GM23338 (cell line): ENCODE results near the gene AOC3. TPM values are rescaled to one million over a fixed set of nuclear protein-coding genes. Genes with fewer than 3 reads are reported as not detected.

Source experiments
- ATAC-seq: fragments of 200-7000 bp; cut with Tn5 transposase; 3 replicates; pipeline ENCODE4 v1.9.1; 2020
- DNase-seq: peaks from one replicate; pipeline ENCODE4 v3.0.0-alpha.2; 2015; ENCODE audit warnings: low spot score
- H2AFZ ChIP-seq: fragments of 200-600 bp; sonication (generic); 2 replicates; pipeline ENCODE4 v1.8.0; 2016; ENCODE audit warnings: antibody characterized with exemption, mild to moderate bottlenecking, moderate library complexity
- H3F3A ChIP-seq: fragments of 200-600 bp; sonication (generic); replicated peaks from 2 replicates; pipeline ENCODE4 v1.8.0; 2017; ENCODE audit warnings: antibody characterized with exemption, mixed run types, low read depth
- H3K27ac ChIP-seq: fragments of 200-600 bp; sonication (generic); 2 replicates; pipeline ENCODE4 v1.6.1; 2016; ENCODE audit warnings: low read depth
- H3K27me3 ChIP-seq: fragments of 200-600 bp; sonication (generic); 2 replicates; pipeline ENCODE4 v1.8.0; 2016; ENCODE audit warnings: mild to moderate bottlenecking, mixed run types, moderate library complexity; ENCODE audit not compliant: insufficient read depth
- H3K36me3 ChIP-seq: fragments of 200-600 bp; sonication (generic); 2 replicates; pipeline ENCODE4 v1.8.0; 2016; ENCODE audit warnings: mild to moderate bottlenecking; ENCODE audit not compliant: insufficient read depth
- H3K4me1 ChIP-seq: fragments of 200-600 bp; sonication (generic); 2 replicates; pipeline ENCODE4 v1.8.0; 2016; ENCODE audit warnings: mild to moderate bottlenecking, moderate library complexity; ENCODE audit not compliant: insufficient read depth
- H3K4me2 ChIP-seq: fragments of 200-600 bp; sonication (generic); 2 replicates; pipeline ENCODE4 v1.7.1; 2017; ENCODE audit warnings: mixed run types
- H3K4me3 ChIP-seq: fragments of 200-600 bp; sonication (generic); 2 replicates; pipeline ENCODE4 v1.6.1; 2016; ENCODE audit warnings: mixed run types
- H3K79me2 ChIP-seq: fragments of 200-600 bp; sonication (generic); replicated peaks from 2 replicates; pipeline ENCODE4 v1.8.0; 2017; ENCODE audit warnings: mild to moderate bottlenecking; ENCODE audit not compliant: insufficient read depth
- H3K9me2 ChIP-seq: fragments of 200-600 bp; sonication (generic); 2 replicates; pipeline ENCODE4 v1.8.0; 2017; ENCODE audit not compliant: insufficient read depth
- H4K20me1 ChIP-seq: fragments of 200-600 bp; sonication (generic); replicated peaks from 2 replicates; pipeline ENCODE4 v1.8.0; 2017; ENCODE audit warnings: mild to moderate bottlenecking; ENCODE audit not compliant: insufficient read depth
- H3K27ac Mint-ChIP-seq: 2 replicates; pipeline ENCODE4 v1.8.0; 2020; ENCODE audit warnings: inconsistent platforms, mild to moderate bottlenecking, moderate library complexity, mixed read lengths
- H3K27me3 Mint-ChIP-seq: 3 replicates; pipeline ENCODE4 v1.8.0; 2022; ENCODE audit warnings: low read depth, mild to moderate bottlenecking, moderate library complexity, mixed read lengths, inconsistent platforms; ENCODE audit not compliant: insufficient read depth, poor library complexity
- H3K36me3 Mint-ChIP-seq: 3 replicates; pipeline ENCODE4 v1.8.0; 2021; ENCODE audit warnings: low read depth, mild to moderate bottlenecking, inconsistent platforms, moderate library complexity, mixed read lengths
- H3K4me1 Mint-ChIP-seq: 3 replicates; pipeline ENCODE4 v1.8.0; 2020; ENCODE audit warnings: mild to moderate bottlenecking, inconsistent platforms, mixed read lengths
- H3K4me3 Mint-ChIP-seq: 3 replicates; pipeline ENCODE4 v1.8.0; 2021; ENCODE audit warnings: moderate library complexity, mild to moderate bottlenecking, inconsistent platforms, mixed read lengths
- H3K9me3 Mint-ChIP-seq: 3 replicates; pipeline ENCODE4 v1.8.0; 2020; ENCODE audit warnings: moderate library complexity, mild to moderate bottlenecking, inconsistent platforms, mixed read lengths
- CTCF ChIP-seq, 2 experiments: fragments of 200-600 bp in 1 of 2; sonication (generic) in 1 of 2; conservative IDR thresholded peaks; 2 replicates each; pipeline versions ENCODE4 v1.5.1 to v1.6.1; 2016 to 2017; ENCODE audit warnings: antibody characterized with exemption in 2 of 2, low read depth in 2 of 2, mild to moderate bottlenecking in 2 of 2, moderate library complexity in 1 of 2
- ETS1 ChIP-seq: IDR thresholded peaks from 2 replicates; pipeline ENCODE4 v1.6.1; 2016; ENCODE audit warnings: antibody characterized with exemption
- EZH2 ChIP-seq: fragments of 200-600 bp; sonication (generic); IDR thresholded peaks from one replicate; pipeline ENCODE4 v1.8.0; 2017; ENCODE audit warnings: antibody characterized with exemption, mild to moderate bottlenecking, low read depth; ENCODE audit not compliant: unreplicated experiment
- ZNF114 ChIP-seq: fragments of 250-450 bp; sonication (Bioruptor Pico); IDR thresholded peaks from 2 replicates; pipeline ENCODE4 v1.5.0; 2020; ENCODE audit warnings: mild to moderate bottlenecking, moderate library complexity
- ZNF331 ChIP-seq: fragments of 250-450 bp; sonication (Bioruptor Pico); IDR thresholded peaks from 2 replicates; pipeline ENCODE4 v1.5.0; 2020; ENCODE audit warnings: low read depth, mild to moderate bottlenecking, moderate library complexity
- ZNF462 ChIP-seq: fragments of 250-450 bp; sonication (Bioruptor Pico); IDR thresholded peaks from 2 replicates; pipeline ENCODE4 v1.5.0; 2020; ENCODE audit warnings: mild to moderate bottlenecking, moderate library complexity
- polyA plus RNA-seq: library from polyadenylated mRNA; unstranded; fragments of >200 nt; fragmentation: Nextera tagmentation; extraction: Ambion mirVana; gene quantifications from 2 replicates; pipeline ENCODE4 v1.2.1, GENCODE V29; 2016
- total RNA-seq: library from RNA; depleted of rRNA; stranded (reverse); fragments of >200 nt; shearing (Covaris generic); gene quantifications from 2 replicates; pipeline ENCODE4 v1.2.3, GENCODE V29; 2014

Gene AOC3
- total and polyA plus RNA-seq, 2 experiments from 2014 or later = 1.4 to 1.7 TPM

GRCh38 chr17:42878924-42879595, 28.1 kb downstream of the AOC3 start:
- H3K27me3 ChIP-seq = peaks cover 7% of the 10 kb centered on the region; the same call in 1 of the 2 replicates
- TF ChIP-seq EZH2 (no peak), CTCF (conservative IDR thresholded peaks at IDR 0.05; ENCODE audit: low read depth in 2 of 2) (no peak), ZNF331 (CRISPR knock-in tag) (no peak), ZNF114 (no peak), ZNF462 (CRISPR knock-in tag) (no peak), ETS1 (no peak)
- no peak overlapping the region for H3K27ac ChIP-seq
- H3F3A ChIP-seq = no peaks in the 10 kb centered on the region
- H3K27ac Mint-ChIP-seq = no peak overlapping the region
- H2AFZ ChIP-seq = no peak overlapping the region
- ATAC-seq (no peak), DNase-seq (no peak)
- H3K4me1 Mint-ChIP-seq = peaks cover 15% of the 10 kb centered on the region
- no peak overlapping the region for H3K4me3 Mint-ChIP-seq
- peaks cover 5% of the 10 kb centered on the region; the same call in 1 of the 2 replicates for H3K4me1 ChIP-seq
- H3K79me2 ChIP-seq = no peaks in the 10 kb centered on the region
- no peaks in the 10 kb centered on the region for H3K36me3 ChIP-seq
- peak overlapping the region; percentile 62; the same call in 1 of the 2 replicates for H3K4me2 ChIP-seq
- no peaks in the 10 kb centered on the region for H3K36me3 Mint-ChIP-seq
- no peaks in the 10 kb centered on the region for H4K20me1 ChIP-seq
- no peak overlapping the region for H3K4me3 ChIP-seq
- H3K9me2 ChIP-seq = no peaks in the 10 kb centered on the region
- H3K9me3 Mint-ChIP-seq = no peaks in the 10 kb centered on the region; the same call in 2 of the 3 replicates
- H3K27me3 Mint-ChIP-seq = peaks cover 16% of the 10 kb centered on the region
